Panc1 (cell line): ENCODE measurements around the gene SCYL1. TPM values are rescaled to one million over a fixed set of nuclear protein-coding genes. Genes with fewer than 3 reads are reported as not detected.

Experiments used
- ATAC-seq: fragments of 200-7000 bp; cut with Tn5 transposase; 2 replicates; pipeline ENCODE4 v1.9.1; 2020; ENCODE audit warnings: mild to moderate bottlenecking, moderate library complexity
- BruUV-seq: library from RNA; stranded (reverse); fragments of 400-500 nt; replicated peaks from 2 replicates; lab custom pipeline; 2021; lab: Mats Ljungman, UMichigan
- CTCF ChIA-PET: fragments of 300-600 bp; sonication (Branson Sonifier 250); formaldehyde crosslinking; loops from one replicate; lab custom pipeline; 2022; ENCODE audit warnings: antibody characterized with exemption; lab: Charles Lee
- POLR2A ChIA-PET: fragments of 300-600 bp; sonication (Branson Sonifier 250); formaldehyde crosslinking; loops from one replicate; lab custom pipeline; 2022; ENCODE audit warnings: antibody characterized with exemption; lab: Charles Lee
- DNase-seq: peaks from one replicate; pipeline ENCODE4 v3.0.0-alpha.2; 2010; ENCODE audit warnings: low read depth, low spot score
- H3K27ac ChIP-seq: 2 replicates; pipeline ENCODE4 v1.5.1; 2011; ENCODE audit warnings: mild to moderate bottlenecking, low read length, inconsistent platforms
- H3K27me3 ChIP-seq: fragments of 200-500 bp; sonication (Bioruptor generic); 2 replicates; pipeline ENCODE4 v1.6.0; 2014; ENCODE audit warnings: low read length, inconsistent platforms; ENCODE audit not compliant: control insufficient read depth, insufficient read depth
- H3K36me3 ChIP-seq: fragments of 200-500 bp; sonication (Bioruptor generic); 2 replicates; pipeline ENCODE4 v1.5.1; 2014; ENCODE audit warnings: inconsistent platforms, mild to moderate bottlenecking, low read length, moderate library complexity; ENCODE audit not compliant: control insufficient read depth, insufficient read depth
- H3K4me1 ChIP-seq: 2 replicates; pipeline ENCODE4 v1.5.1; 2011; ENCODE audit warnings: inconsistent platforms, mild to moderate bottlenecking, low read length, moderate library complexity; ENCODE audit not compliant: control insufficient read depth, insufficient read depth
- H3K4me3 ChIP-seq, 2 experiments: 2 replicates each; pipeline ENCODE4 v1.5.1; 2011 to 2012; ENCODE audit warnings: low read depth in 2 of 2, low read length in 2 of 2, mild to moderate bottlenecking in 2 of 2, inconsistent platforms in 1 of 2, moderate library complexity in 1 of 2
- H3K9me3 ChIP-seq: fragments of 200-500 bp; sonication (Bioruptor generic); 2 replicates; pipeline ENCODE4 v1.5.1; 2014; ENCODE audit warnings: low read depth, mild to moderate bottlenecking, inconsistent platforms, low read length, moderate library complexity; ENCODE audit not compliant: control insufficient read depth, insufficient read depth
- POLR2AphosphoS5 ChIP-seq: IDR thresholded peaks from 2 replicates; pipeline ENCODE4 v1.6.1; 2012; ENCODE audit warnings: mild to moderate bottlenecking, low read depth, low read length, moderate library complexity
- SIN3A ChIP-seq: IDR thresholded peaks from 2 replicates; pipeline ENCODE4 v1.6.1; 2012; ENCODE audit warnings: low read depth, mild to moderate bottlenecking, low read length, moderate library complexity, borderline replicate concordance; ENCODE audit not compliant: insufficient read depth
- TCF7L2 ChIP-seq: IDR thresholded peaks from 2 replicates; pipeline ENCODE4 v1.6.1; 2011; ENCODE audit warnings: mild to moderate bottlenecking, low read depth, low read length, inconsistent platforms
- in situ Hi-C: cut with HindIII; loops from 2 replicates; pipeline ENCODE4 v1.10.0; 2016; ENCODE audit warnings: low sequenced_read_pairs, low pct_unique_long_range_greater_than_20kb
- intact Hi-C: fragments of 100-400 bp; cut with micrococcal nuclease; formaldehyde crosslinking; loops from one replicate; pipeline ENCODE4 v1.10.0; 2022; ENCODE audit not compliant: unreplicated experiment
- total RNA-seq: library from RNA; stranded (reverse); gene quantifications from one replicate; pipeline ENCODE4 v1.2.1, GENCODE V29; 2021; ENCODE audit not compliant: unreplicated experiment
- TF ChIP-seq, protein P1 (sequence below), 2 experiments: IDR thresholded peaks; 2 replicates each; pipeline ENCODE4 v1.6.1; 2011 to 2012; ENCODE audit warnings: low read depth in 2 of 2, control low read depth in 1 of 2, low read length in 1 of 2, mild to moderate bottlenecking in 1 of 2, moderate library complexity in 1 of 2; ENCODE audit not compliant: insufficient read depth in 1 of 2
- TF ChIP-seq, protein P2 (sequence below): fragments of 450-650 bp; IDR thresholded peaks from 2 replicates; pipeline ENCODE4 v1.5.1; 2017; ENCODE audit warnings: mild to moderate bottlenecking

Gene SCYL1
- total RNA-seq, 1 experiment from 2014 or later: 117 TPM

DNA sequence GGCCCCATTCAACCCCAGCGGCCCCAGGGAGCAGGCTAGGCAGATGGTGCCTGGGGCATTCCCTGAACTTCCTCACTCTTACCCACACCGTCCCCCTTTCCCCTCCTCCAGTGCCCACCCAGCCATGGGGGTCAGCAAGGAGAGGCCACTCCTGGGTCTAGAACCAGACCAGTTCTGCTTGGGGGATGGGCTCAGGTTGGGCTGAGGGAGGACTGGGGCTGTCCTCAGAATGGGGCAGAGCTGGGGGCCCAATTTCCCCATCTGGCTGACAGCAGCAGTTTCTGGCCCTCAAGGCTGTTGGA is 12.4 kb downstream of the SCYL1 start:
- peak overlapping the region; percentile 39; the same call in 1 of the 2 replicates for H3K27ac ChIP-seq
- POLR2A ChIA-PET: interaction anchor here (0.6 kb wide), 1 partner anchor 29 kb away, joined by 3 read pairs; no protein-coding TSS in a partner anchor
- TF ChIP-seq SIN3A (no peak), TCF7L2 (no peak), POLR2AphosphoS5 (no peak)
- TF ChIP-seq, protein P1, sequence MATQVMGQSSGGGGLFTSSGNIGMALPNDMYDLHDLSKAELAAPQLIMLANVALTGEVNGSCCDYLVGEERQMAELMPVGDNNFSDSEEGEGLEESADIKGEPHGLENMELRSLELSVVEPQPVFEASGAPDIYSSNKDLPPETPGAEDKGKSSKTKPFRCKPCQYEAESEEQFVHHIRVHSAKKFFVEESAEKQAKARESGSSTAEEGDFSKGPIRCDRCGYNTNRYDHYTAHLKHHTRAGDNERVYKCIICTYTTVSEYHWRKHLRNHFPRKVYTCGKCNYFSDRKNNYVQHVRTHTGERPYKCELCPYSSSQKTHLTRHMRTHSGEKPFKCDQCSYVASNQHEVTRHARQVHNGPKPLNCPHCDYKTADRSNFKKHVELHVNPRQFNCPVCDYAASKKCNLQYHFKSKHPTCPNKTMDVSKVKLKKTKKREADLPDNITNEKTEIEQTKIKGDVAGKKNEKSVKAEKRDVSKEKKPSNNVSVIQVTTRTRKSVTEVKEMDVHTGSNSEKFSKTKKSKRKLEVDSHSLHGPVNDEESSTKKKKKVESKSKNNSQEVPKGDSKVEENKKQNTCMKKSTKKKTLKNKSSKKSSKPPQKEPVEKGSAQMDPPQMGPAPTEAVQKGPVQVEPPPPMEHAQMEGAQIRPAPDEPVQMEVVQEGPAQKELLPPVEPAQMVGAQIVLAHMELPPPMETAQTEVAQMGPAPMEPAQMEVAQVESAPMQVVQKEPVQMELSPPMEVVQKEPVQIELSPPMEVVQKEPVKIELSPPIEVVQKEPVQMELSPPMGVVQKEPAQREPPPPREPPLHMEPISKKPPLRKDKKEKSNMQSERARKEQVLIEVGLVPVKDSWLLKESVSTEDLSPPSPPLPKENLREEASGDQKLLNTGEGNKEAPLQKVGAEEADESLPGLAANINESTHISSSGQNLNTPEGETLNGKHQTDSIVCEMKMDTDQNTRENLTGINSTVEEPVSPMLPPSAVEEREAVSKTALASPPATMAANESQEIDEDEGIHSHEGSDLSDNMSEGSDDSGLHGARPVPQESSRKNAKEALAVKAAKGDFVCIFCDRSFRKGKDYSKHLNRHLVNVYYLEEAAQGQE (IDR thresholded peaks at IDR 0.05; ENCODE audit: insufficient read depth in 1 of 2, low read depth in 2 of 2, low read length in 1 of 2): no peak
- TF ChIP-seq, protein P2, sequence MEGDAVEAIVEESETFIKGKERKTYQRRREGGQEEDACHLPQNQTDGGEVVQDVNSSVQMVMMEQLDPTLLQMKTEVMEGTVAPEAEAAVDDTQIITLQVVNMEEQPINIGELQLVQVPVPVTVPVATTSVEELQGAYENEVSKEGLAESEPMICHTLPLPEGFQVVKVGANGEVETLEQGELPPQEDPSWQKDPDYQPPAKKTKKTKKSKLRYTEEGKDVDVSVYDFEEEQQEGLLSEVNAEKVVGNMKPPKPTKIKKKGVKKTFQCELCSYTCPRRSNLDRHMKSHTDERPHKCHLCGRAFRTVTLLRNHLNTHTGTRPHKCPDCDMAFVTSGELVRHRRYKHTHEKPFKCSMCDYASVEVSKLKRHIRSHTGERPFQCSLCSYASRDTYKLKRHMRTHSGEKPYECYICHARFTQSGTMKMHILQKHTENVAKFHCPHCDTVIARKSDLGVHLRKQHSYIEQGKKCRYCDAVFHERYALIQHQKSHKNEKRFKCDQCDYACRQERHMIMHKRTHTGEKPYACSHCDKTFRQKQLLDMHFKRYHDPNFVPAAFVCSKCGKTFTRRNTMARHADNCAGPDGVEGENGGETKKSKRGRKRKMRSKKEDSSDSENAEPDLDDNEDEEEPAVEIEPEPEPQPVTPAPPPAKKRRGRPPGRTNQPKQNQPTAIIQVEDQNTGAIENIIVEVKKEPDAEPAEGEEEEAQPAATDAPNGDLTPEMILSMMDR: no peak

DNA sequence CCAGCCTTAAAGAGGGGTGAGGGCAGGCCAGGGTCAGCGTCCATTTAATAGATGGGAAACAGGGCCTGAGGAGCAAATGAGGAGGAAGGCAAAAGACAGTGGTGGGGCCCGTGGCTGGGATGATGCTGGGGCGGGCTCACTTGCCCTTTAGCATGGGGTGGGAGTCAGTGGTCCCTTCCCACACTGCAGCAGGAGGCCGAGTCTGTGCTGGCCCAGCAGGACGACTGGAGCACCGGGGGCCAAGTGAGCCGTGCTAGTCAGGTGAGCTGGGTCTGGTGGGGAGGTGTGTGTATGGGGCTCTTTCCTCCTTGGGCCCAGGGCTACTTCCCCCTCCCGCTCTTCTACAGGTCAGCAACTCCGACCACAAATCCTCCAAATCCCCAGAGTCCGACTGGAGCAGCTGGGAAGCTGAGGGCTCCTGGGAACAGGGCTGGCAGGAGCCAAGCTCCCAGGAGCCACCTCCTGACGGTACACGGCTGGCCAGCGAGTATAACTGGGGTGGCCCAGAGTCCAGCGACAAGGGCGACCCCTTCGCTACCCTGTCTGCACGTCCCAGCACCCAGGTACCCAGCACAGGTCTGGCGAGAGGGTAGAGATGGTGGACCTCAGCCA is 12.8 kb downstream of the SCYL1 start:
- Histone ChIP-seq H3K4me1 (peaks cover 18% of the 10 kb centered on the region), H3K27me3 (no peaks in the 10 kb centered on the region), H3K4me3 (no peak overlapping the region), H3K36me3 (peaks cover 2% of the 10 kb centered on the region; the same call in 1 of the 2 replicates), H3K9me3 (no peaks in the 10 kb centered on the region), H3K27ac (no peak overlapping the region; the same call in 1 of the 2 replicates)
- ChIA-PET CTCF (interaction anchor here (0.7 kb wide), 1 partner anchor 10 kb away, joined by 10 read pairs; no protein-coding TSS in a partner anchor), POLR2A (no interaction called here)
- ATAC-seq (no peak), DNase-seq (no peak)
- in situ Hi-C loops: no loop called here
- intact Hi-C loops: no loop called here
- no TSS peak for BruUV-seq
- TF ChIP-seq, protein P1 (IDR thresholded peaks at IDR 0.05; ENCODE audit: insufficient read depth in 1 of 2, low read depth in 2 of 2, low read length in 1 of 2): no peak
- TF ChIP-seq TCF7L2 (no peak), POLR2AphosphoS5 (no peak; the same call in 1 of the 2 replicates), SIN3A (no peak)
- TF ChIP-seq, protein P2: no peak

More for the DNA sequence above, 12.4 kb downstream of the SCYL1 start:
- Histone ChIP-seq H3K36me3 (peaks cover 2% of the 10 kb centered on the region; the same call in 1 of the 2 replicates), H3K4me1 (peaks cover 18% of the 10 kb centered on the region), H3K27me3 (no peaks in the 10 kb centered on the region), H3K9me3 (no peaks in the 10 kb centered on the region), H3K4me3 (no peak overlapping the region)
- ATAC-seq (no peak), DNase-seq (no peak)
- no TSS peak for BruUV-seq
- CTCF ChIA-PET: interaction anchor here (0.7 kb wide), 1 partner anchor 10 kb away, joined by 10 read pairs; no protein-coding TSS in a partner anchor
- intact Hi-C loops (no loop called here), in situ Hi-C loops (no loop called here)
